Measurements from ENCODE around the gene SNUPN. TPM values are rescaled to one million over a fixed set of nuclear protein-coding genes. Genes with fewer than 3 reads are reported as not detected.
A peak's percentile ranks its signal among the peaks of the same experiment; 100 is the strongest.
"Not testable (repeated sequence)": the region's sequence is repeated elsewhere in the genome, so short reads cannot be mapped to it uniquely, and the experiment has no call there.

SNUPN gene
- total RNA-seq, 1 experiment from 2014 or later, result 42.5 TPM

DNA sequence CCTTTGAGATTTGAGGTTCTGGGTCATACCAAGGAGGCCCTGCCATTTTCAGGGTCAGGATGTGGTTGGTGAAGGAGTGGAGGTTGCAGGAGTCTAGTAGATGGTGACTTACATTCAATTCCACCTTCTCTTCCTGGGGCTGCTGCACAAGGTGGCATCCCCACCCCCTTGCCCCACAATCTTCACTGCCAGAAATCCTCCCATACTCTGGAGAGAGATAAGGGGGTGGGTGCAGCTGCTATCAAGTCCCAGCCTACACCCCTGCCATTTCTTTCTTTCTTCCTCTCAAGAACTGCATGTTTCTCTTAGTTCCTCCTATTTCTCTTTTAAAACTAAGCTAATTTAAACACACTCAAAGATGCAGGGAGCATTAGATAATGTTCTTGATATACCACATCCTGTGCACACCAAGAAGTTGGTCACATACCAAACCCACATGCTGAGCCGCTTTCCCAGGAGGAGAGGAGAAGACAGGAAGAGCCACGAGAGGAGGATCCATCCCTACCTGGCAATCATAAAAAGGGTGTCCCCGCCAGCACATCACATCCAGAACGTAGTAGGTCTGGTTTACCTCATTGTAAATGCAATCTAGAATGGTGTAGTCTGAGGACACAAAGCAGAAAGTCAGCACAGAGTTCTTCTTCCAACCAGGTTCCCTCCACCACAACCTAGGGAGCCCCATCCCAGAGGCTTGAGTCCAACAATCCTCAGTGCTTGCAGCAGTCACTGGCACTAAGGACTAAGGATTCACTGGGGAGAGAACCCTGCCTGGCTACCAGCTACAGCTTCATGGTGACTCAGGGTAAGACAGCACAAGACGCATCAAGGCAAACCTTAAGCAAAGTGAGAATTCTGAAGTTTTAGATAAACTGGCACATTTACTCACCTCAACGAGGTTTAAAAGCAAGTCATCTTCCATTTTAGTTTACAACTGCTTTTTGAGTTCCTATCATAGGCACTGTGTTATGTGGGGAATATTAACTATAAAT, 18.5 kb downstream of the SNUPN start:
- Histone ChIP-seq H3K27me3 (no peaks in the 10 kb centered on the region), H3K36me3 (peaks cover 70% of the 10 kb centered on the region), H3K4me3 (no peak overlapping the region), H3K9me3 (no peaks in the 10 kb centered on the region)
- no peak for DNase-seq

DNA sequence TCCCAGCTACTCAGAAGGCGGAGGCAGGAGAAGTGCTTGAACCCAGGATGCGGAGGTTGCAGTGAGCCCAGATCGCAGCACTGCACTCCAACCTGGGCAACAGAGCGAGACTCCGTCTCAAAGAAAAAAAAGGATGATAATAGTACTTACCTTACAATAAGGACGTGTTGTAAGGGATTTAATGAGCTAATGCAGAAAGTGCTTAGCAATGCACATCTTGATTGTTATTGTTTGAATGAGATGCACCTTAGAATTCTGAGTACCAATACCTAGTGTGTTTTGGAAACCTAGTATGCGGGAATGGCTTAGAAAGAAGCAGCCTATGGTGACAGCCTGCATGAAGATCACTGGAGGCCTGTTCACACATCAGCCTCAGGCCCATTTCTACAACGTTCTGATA, 19.5 kb downstream of the SNUPN start:
- peaks cover 72% of the 10 kb centered on the region for H3K36me3 ChIP-seq
- no peaks in the 10 kb centered on the region for H3K9me3 ChIP-seq
- H3K27me3 ChIP-seq, result no peaks in the 10 kb centered on the region

DNA sequence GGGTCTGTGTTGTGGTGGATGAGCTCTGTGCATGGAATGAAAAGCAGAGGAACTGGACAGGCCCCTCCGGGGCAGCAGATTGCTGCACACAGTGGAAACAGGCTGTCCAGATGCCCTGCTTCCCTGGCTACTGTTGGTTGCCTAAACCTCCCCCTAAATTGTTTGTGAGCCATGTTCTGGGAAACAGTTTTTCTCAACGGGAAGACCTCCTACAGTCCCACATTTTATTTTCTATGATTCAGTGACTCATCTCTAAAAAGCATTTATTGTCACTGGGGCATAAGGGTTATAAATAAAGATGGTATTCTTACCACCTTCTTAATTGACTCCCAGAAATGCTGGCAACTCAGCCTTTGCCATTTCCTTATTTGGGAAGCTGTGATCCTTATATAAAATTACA, 26.1 kb downstream of the SNUPN start:
- H3K4me3 ChIP-seq, result no peak overlapping the region
- no peak for DNase-seq
- peaks cover 74% of the 10 kb centered on the region for H3K36me3 ChIP-seq
- no peaks in the 10 kb centered on the region for H3K9me3 ChIP-seq
- H3K27me3 ChIP-seq, result no peaks in the 10 kb centered on the region

More for the DNA sequence above, 19.5 kb downstream of the SNUPN start:
- H3K4me3 ChIP-seq, result no peak overlapping the region
- no peak for DNase-seq

DNA sequence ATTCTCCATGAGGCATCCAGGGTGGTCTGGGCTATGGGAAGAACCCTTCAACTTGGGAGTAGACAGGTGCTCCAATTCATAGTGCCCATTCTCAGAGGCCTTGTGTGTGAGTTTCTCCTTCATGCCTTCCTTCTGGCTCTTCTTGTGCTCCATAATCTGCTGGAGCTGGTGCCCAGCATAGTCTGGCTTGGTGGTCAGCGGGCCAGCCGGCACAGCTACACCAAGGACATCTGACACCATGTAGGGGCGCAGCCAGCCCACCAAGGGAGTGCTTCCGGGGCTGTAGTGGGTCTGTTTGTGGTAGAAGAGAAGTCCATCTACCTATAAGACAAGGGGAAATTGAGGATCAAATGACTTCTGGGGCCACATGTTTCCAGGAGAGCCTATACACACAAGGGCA, 27.2 kb downstream of the SNUPN start:
- Histone ChIP-seq H3K36me3 (peaks cover 72% of the 10 kb centered on the region), H3K4me3 (no peak overlapping the region)

DNA sequence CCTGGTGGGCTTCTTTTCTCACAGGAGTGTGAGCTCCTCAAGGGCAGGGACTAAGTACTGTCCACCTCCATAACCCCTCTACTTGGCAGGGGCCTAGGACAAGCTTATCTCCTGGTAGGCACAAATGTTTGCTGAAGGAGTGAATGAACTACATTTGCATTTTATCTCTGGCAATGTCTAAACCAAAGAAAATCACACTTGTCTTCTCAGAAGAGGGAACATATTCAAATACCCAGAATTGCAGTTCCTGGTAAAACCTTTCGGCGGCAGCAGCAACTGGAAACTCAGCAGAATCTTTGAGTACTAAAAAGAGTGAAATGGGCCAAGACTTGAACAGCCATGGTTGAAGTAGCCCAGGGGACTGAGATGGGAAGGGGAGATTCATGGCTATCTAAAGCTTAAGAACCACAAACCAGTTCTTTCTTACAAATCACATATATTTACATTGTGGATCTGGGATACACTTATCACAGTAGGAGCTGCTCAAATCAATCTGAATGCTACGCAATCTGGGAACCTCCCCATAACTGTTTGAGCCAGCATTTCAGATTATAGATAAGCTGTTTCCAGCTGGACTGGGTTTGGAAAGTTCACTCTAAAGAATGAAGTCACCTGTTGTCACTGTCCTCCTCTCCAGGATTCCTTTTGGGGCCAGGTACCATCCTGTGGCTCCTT, 27.7 kb downstream of the SNUPN start:
- peaks cover 72% of the 10 kb centered on the region for H3K36me3 ChIP-seq
- no peak overlapping the region for H3K4me3 ChIP-seq

More for the DNA sequence above, 27.2 kb downstream of the SNUPN start:
- Histone ChIP-seq H3K9me3 (no peaks in the 10 kb centered on the region), H3K27me3 (no peaks in the 10 kb centered on the region)
- no peak for DNase-seq

DNA sequence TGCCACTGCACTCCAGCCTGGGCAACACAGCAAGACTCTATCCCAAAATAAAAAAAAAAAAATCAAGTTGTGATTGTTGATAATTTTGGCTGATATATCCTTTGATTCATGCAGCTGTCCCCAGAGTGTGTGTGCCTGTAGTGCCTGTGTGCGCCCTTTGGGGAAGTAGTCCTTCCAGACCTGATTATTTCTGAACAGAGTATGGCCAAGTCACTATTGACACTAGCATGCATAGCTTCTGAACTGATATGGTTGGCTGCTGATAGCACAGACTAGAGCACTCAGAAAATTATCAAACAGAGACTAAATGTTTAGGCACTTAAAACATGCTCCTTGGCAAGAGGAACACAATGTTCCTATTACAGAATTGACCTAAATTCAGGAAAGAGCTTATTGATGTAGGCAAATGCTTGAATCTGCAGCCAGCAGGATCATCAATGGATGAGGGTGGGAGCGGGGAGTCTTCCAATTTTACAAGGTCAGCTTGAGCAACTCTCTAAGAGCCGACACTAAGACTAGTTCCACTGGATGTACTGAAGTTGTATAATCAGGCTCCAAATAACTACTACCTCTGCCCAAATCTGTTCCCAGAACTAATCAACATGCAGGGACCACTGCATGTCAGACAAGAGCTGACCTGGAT, 28.7 kb downstream of the SNUPN start:
- Histone ChIP-seq H3K9me3 (no peaks in the 10 kb centered on the region), H3K36me3 (peaks cover 72% of the 10 kb centered on the region), H3K27me3 (no peaks in the 10 kb centered on the region), H3K4me3 (no peak overlapping the region)
- DNase-seq, result no peak

More for the DNA sequence above, 27.7 kb downstream of the SNUPN start:
- no peaks in the 10 kb centered on the region for H3K27me3 ChIP-seq
- DNase-seq, result no peak
- no peaks in the 10 kb centered on the region for H3K9me3 ChIP-seq

DNA sequence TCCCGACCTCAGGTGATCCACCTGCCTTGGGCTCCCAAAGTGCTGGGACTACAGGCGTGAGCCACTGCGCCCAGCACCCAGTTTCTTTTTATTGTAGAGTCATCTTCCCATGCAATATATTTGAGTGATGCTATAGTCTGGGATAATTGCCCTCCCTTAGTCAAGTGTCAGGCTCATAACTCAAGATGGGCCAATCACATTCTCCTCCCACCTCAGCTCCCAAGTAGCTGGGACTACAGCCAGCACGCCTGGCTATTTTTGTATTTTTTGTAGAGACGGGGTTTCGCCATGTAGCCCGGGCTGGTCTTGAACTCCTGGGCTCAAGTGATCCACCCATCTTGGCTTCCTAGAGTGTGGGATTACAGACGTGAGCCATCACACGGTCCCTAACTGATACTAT, 31.2 kb downstream of the SNUPN start:
- Histone ChIP-seq H3K36me3 (peaks cover 54% of the 10 kb centered on the region), H3K27me3 (no peaks in the 10 kb centered on the region), H3K9me3 (no peaks in the 10 kb centered on the region), H3K4me3 (no peak overlapping the region)
- no peak for DNase-seq

DNA sequence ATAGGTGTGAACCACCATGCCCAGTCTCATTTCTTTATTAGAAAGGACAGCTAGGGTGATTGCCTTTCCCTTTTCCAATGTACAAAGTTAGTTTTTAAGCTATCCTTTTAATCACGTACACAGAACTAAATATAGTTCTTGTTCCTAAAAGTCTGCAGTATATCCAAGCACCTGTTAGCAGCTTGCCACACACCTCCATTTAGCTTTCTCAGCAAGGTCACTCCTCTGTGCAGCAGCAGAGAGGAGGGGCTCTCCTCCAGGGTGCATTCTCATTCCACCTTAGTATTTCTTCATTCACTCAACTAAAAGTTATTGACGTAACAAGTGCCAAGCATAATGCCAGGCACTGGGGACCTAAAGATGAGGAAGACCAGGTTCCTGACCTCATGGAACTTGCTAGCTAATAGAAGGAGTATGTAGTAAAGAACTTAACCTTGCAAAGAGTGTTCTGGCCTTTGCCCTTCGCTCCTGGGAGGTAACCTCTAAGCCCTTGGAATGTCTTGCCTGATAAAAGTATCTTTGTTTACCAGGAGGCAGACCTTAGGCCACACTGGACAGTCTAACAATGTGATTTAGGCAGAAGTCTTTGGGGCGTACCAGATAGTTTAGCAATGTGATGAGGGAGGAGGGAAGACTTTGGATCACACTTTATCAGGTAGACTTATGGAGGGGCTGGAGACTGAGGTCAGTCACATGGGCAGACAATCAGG, 33.7 kb downstream of the SNUPN start:
- Histone ChIP-seq H3K27me3 (no peaks in the 10 kb centered on the region), H3K9me3 (no peaks in the 10 kb centered on the region), H3K4me3 (no peak overlapping the region), H3K36me3 (peaks cover 48% of the 10 kb centered on the region)
- DNase-seq, result no peak

DNA sequence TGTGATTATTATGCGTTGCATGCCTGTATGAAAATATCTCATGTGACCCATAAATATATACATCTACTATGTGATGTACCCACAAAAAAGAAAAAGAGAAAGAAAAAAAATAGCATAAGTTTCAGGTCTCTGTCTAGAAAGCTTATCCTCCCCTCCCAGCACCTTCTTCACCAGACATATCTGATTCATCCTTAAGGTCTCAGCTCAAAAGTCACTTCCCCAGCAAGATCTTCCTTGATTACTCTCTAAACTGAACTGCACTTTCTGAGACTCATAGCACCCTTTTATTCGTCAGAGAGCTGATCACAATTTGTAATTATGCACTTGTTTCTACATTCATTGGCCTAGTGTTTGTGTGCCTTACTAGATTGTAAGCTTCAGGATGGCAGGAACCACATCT, 35.3 kb downstream of the SNUPN start:
- peaks cover 40% of the 10 kb centered on the region for H3K36me3 ChIP-seq
- H3K27me3 ChIP-seq, result no peaks in the 10 kb centered on the region
- DNase-seq, result no peak
- H3K4me3 ChIP-seq, result no peak overlapping the region
- no peaks in the 10 kb centered on the region for H3K9me3 ChIP-seq

DNA sequence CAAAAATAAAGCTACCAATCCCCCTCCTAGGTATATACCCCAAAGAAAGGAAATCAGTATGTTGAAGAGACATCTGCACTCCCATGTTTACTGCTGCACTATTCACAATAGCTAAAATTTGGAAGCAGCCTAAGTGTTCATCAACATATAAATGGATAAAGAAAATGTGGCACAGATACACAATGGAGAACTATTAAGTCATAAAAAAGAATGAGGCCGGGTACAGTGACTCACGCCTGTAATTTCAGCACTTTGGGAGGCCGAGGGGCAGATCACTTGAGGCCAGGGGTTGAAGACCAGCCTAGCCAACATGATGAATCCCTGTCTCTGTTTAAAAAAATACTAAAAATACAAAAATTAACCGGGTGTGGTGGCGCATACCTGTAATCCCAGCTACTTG, 36.5 kb downstream of the SNUPN start:
- Histone ChIP-seq H3K4me3 (no peak overlapping the region), H3K9me3 (no peaks in the 10 kb centered on the region), H3K36me3 (peaks cover 30% of the 10 kb centered on the region), H3K27me3 (no peaks in the 10 kb centered on the region)
- DNase-seq, result no peak

DNA sequence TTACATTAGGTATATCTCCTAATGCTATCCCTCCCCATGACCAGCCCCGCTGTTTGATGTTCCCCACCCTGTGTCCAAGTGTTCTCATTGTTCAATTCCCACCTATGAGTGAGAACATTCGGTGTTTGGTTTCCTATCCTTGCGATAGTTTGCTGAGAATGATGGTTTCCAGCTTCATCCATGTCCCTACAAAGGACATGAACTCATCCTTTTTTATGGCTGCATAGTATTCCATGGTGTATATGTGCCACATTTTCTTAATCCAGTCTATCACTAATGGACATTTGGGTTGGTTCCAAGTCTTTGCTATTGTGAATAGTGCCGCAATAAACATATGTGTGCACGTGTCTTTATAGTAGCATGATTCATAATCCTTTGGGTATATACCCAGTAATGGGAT, 39.1 kb downstream of the SNUPN start:
- DNase-seq, H3K4me3 ChIP-seq: not testable (repeated sequence)
- peaks cover 27% of the 10 kb centered on the region for H3K36me3 ChIP-seq

DNA sequence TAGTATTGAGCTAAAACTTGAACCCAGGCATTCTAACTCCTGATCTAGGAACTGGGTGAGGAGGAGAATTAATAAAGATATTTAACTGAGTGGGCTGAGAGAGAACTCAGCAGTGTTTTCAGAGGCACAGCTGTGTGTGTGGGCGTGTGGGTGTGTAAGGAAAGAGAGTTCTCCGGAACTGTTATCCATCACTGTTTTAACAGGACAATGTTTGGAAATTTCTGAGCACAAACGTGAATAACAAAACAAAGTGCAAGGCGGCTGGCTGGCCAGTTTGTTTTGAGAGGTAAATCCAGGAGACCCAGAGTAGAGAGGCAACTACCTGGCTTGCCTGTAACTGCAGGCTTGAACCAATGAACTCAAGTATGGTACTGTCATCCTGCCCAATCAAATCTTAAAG, 41.4 kb downstream of the SNUPN start:
- no peak for DNase-seq
- no peak overlapping the region for H3K4me3 ChIP-seq
- H3K9me3 ChIP-seq, result no peaks in the 10 kb centered on the region
- peaks cover 23% of the 10 kb centered on the region for H3K36me3 ChIP-seq
- no peaks in the 10 kb centered on the region for H3K27me3 ChIP-seq

More for the DNA sequence above, 39.1 kb downstream of the SNUPN start:
- not testable (repeated sequence) for H3K9me3 ChIP-seq, H3K27me3 ChIP-seq

DNA sequence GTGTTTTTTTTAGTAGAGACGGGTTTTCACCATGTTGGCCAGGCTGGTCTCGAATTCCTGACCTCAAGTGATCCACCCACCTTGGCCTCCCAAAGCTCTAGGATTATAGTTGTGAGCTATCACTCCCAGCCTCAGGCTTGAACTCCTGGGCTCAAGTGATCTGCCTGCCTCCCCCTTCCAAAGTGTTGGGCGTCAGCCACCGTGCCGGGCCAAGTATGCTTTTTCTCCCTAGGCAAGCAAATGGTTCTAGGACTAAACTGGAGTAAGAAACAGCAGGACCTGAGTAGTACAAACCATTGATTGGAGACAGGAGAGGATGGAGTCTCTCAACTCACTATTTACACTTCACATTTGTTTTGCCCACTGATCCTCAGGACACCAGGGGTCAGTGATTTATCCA, 41.8 kb downstream of the SNUPN start:
- DNase-seq, result no peak
- H3K36me3 ChIP-seq, result peaks cover 23% of the 10 kb centered on the region

DNA sequence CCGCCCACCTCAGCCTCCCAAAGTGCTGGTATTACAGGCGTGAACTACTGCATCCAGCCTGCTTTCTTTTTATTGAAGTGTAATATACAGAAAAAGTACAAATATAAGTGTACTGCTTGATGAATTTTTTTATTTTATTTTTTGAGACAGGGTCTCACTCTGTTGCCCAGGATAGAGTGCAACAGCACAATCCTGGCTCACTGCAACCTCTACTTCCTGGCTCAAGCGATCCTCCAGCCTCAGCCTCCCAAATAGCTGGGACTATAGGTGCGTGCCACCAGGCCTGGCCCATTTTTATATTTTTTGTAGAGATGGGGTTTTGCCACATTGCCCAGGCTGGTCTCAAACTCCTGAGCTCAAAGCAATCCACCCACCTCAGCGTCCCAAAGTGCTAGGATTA, 42.6 kb downstream of the SNUPN start:
- H3K27me3 ChIP-seq, H3K9me3 ChIP-seq, DNase-seq, H3K4me3 ChIP-seq: not testable (repeated sequence)
- peaks cover 18% of the 10 kb centered on the region for H3K36me3 ChIP-seq

More for the DNA sequence above, 41.8 kb downstream of the SNUPN start:
- Histone ChIP-seq H3K9me3 (no peaks in the 10 kb centered on the region), H3K4me3 (no peak overlapping the region), H3K27me3 (no peaks in the 10 kb centered on the region)

DNA sequence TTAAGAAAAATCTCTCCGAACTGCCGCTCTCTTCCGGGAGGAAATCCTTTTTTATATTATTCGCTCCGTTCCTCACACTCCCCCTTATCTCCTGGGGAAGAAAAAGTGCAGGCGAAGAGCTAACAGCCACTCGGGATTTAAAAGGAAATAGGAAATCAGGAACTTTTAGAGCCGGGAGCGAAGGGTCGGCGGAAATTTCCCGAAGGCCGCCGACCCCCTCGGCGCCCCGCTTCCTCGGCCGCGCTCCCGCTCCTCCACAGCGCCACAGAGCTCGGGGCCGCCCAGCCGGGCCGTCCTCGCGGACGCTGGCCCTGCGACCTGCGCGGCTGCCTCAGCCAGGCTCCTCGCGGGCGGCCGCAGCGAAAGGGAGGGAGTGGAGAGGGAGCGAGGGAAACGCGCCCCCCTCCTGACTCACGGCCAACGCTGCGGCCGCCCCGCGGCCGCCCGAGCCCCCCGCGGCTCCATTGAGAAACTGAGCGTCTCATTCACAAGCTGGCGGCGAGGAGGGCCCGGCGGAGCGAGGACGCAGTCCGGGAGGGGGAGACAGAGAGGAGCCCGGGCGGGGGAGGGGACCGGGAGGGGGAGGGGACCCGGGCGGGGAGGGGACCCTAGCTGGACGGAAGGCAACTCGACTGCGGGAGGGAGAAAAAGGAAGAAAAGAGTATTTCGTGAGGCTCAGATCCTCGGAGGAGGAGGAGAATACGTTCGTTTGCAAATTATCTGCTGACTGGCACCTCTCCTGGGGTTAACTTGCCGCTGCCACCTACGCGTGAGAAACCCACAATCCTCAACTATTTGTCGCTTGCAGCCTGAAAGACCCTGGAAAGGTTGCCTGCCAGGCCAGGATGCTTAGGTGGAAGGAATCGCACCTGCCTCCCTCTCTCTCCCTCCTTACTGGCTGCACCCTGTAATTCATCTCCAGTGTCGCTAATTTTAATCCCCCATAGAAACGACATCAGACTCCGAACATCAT, 46.3 kb downstream of the SNUPN start, which contains the start of gene PTPN9:
Gene PTPN9, minus strand, starts transcription at position 368 of the 973 bp plus-strand sequence. CDS start 539 bp downstream, outside the sequence.
- DNase-seq, result peak; percentile 82
- peaks cover 7% of the 10 kb centered on the region for H3K36me3 ChIP-seq
- H3K9me3 ChIP-seq, result no peaks in the 10 kb centered on the region
- no peaks in the 10 kb centered on the region for H3K27me3 ChIP-seq
- peak within 1 kb of the TSS; percentile 68 for H3K4me3 ChIP-seq
